AG04450 (cell line): ENCODE results near the gene PRKN. TPM values are rescaled to one million over a fixed set of nuclear protein-coding genes. Genes with fewer than 3 reads are reported as not detected.

Source experiments
- CTCF ChIA-PET: fragments of 300-600, 350-600 bp; formaldehyde crosslinking; extraction: SDS; loops from one replicate; lab custom pipeline; 2022; ENCODE audit warnings: antibody characterized with exemption, inconsistent platforms; lab: Charles Lee
- POLR2A ChIA-PET: fragments of 350-600 bp; formaldehyde crosslinking; extraction: SDS; loops from one replicate; lab custom pipeline; 2021; ENCODE audit warnings: antibody characterized with exemption, inconsistent platforms; lab: Yijun Ruan, JAX
- DNase-seq: peaks from one replicate; pipeline ENCODE4 v3.0.0-alpha.2; 2011; ENCODE audit warnings: low read depth, low spot score
- H3K27ac ChIP-seq: one replicate; pipeline ENCODE4 v1.5.1; 2012; ENCODE audit warnings: low read depth, low read length, control low read depth
- H3K27me3 ChIP-seq: one replicate; pipeline ENCODE4 v1.6.0; 2012; ENCODE audit warnings: low read length; ENCODE audit not compliant: control insufficient read depth, insufficient read depth
- H3K4me3 ChIP-seq: 2 replicates; pipeline ENCODE4 v1.5.1; 2011; ENCODE audit warnings: mild to moderate bottlenecking, low read depth, low read length, control low read depth
- H3K9me3 ChIP-seq: 2 replicates; pipeline ENCODE4 v1.5.1; 2012; ENCODE audit warnings: low read length; ENCODE audit not compliant: control insufficient read depth, insufficient read depth
- CTCF ChIP-seq: IDR thresholded peaks from 2 replicates; pipeline ENCODE4 v1.5.1; 2011; ENCODE audit warnings: low read depth, low read length, control low read depth, inconsistent platforms
- polyA plus RNA-seq: library from polyadenylated mRNA; depleted of rRNA; stranded (reverse); fragments of >200 nt; gene quantifications from 2 replicates; pipeline ENCODE4 v1.2.3, GENCODE V29; 2011

The PRKN gene
- polyA plus RNA-seq, 1 experiment: not detected

GRCh38 chr6:162053084-162053483 lies 674.5 kb downstream of the PRKN start:
- H3K4me3 ChIP-seq: no peak overlapping the region
- no peak for TF ChIP-seq CTCF
- no peak for DNase-seq
- H3K27me3 ChIP-seq: no peaks in the 10 kb centered on the region
- CTCF ChIA-PET: no interaction called here
- peaks cover 24% of the 10 kb centered on the region for H3K9me3 ChIP-seq
- POLR2A ChIA-PET: no interaction called here
- no peak overlapping the region for H3K27ac ChIP-seq

DNA sequence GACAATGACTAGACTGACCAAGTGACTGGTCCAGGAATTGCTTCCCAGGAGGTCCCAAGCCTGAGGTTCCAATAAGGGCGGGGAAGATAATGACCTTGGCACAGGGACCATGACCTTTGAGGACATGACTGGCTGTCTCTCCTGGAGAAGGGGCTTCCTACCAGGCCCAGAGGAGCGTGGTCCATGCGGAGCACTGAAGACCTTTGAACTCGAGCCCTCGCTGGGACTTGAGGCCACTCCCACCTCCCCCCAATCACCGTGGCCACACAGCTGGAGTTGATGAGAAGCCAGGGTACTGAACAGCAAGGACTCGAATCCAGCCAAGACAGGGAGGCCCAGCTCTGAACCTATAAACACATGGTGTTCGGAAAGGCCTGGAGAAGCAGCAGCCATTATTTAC lies 677.0 kb downstream of the PRKN start:
- CTCF ChIA-PET: no interaction called here
- no peak for DNase-seq
- Histone ChIP-seq H3K4me3 (no peak overlapping the region), H3K27me3 (no peaks in the 10 kb centered on the region), H3K9me3 (peaks cover 17% of the 10 kb centered on the region), H3K27ac (no peak overlapping the region)
- TF ChIP-seq CTCF: no peak
- POLR2A ChIA-PET: no interaction called here

- Histone ChIP-seq H3K9me3 (peaks cover 9% of the 10 kb centered on the region), H3K4me3 (no peak overlapping the region), H3K27me3 (no peaks in the 10 kb centered on the region), H3K27ac (no peak overlapping the region)
- DNase-seq: no peak
- ChIA-PET POLR2A (no interaction called here), CTCF (no interaction called here)
- no peak for TF ChIP-seq CTCF
These were observed 681.2 kb downstream of the PRKN start for GRCh38 chr6:162046324-162046723.

DNA sequence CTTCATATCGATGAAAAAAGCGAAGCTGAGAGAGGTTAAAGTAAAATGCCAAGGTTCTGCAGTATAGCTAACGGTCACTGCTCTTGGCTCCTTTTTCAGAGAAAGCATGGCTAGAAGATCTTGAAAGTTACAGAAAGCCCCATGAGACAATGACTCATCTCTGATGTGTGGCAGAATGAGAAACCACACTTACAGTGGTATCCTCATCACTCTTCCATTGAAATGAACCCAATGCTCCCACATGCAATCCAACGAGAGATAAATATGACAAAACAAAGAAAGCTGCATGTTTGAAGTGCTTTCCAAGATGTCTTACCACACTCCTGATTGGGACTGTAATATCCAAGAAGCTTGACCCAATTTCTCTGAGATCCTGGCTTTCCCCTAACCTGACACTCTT lies 694.9 kb downstream of the PRKN start:
- H3K4me3 ChIP-seq: no peak overlapping the region
- DNase-seq: no peak
- no peak overlapping the region for H3K27ac ChIP-seq
- peaks cover 12% of the 10 kb centered on the region for H3K9me3 ChIP-seq
- ChIA-PET POLR2A (no interaction called here), CTCF (no interaction called here)
- H3K27me3 ChIP-seq: no peaks in the 10 kb centered on the region
- no peak for TF ChIP-seq CTCF

DNA sequence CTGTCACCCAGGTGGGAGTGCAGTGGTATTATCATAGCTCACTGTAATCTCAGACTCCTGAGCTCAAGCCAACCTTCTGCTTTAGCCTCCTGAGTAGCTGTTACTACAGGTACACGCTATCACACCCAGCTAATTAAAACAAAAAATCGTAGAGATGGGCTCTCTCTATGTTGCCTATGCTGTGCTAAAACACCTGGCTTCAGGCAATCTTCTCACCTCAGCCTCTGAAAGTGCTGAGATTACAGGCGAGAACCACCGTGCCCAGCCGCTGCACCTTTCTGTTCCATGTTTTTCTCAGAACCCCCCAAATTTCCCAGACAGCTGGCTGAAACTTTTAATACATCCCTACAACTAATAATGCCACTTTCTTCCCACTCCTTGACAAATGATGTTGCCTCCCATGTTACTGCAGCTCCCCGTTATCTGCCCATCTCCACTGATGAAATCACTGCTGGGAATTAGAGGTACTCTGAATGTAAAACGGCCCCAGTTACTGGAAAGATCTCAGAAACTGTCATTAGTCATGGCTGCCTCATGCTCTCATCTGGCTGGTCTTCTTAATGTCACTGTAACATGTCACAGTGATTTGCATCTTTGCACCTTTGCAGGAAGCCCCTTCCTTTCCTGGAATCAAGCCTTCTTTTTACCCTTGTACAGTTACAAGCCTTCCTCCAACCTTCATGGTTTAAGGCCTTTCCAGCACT lies 697.5 kb downstream of the PRKN start:
- no peak for DNase-seq
- H3K27ac ChIP-seq: no peak overlapping the region
- no peak for TF ChIP-seq CTCF
- no peak overlapping the region for H3K4me3 ChIP-seq
- H3K9me3 ChIP-seq: peaks cover 15% of the 10 kb centered on the region
- ChIA-PET CTCF (interaction anchor here (0.5 kb wide), 1 partner anchor 957 kb away, joined by 3 read pairs; no protein-coding TSS in a partner anchor), POLR2A (no interaction called here)
- H3K27me3 ChIP-seq: no peaks in the 10 kb centered on the region
